PFSK-1 (cell line): ENCODE results near the gene LIN28B.

Experiments used
- FOXP2 ChIP-seq: optimal IDR thresholded peaks from 2 replicates; pipeline ENCODE3; 2011; ENCODE audit warnings: borderline replicate concordance, control low read depth, inconsistent platforms; ENCODE audit not compliant: insufficient read depth; ENCODE audit errors: extremely low read length, extremely low read depth
- POLR2AphosphoS5 ChIP-seq: IDR thresholded peaks from 2 replicates; pipeline ENCODE4 v1.6.1; 2012; ENCODE audit warnings: low read depth, mild to moderate bottlenecking, control low read depth, low read length, moderate library complexity
- REST ChIP-seq, 2 experiments: IDR thresholded peaks; 2 replicates each; pipeline versions ENCODE4 v1.6.1 to v1.8.0; 2011 to 2012; ENCODE audit warnings: low read depth in 2 of 2, low read length in 2 of 2, control low read depth in 1 of 2, inconsistent platforms in 1 of 2, mild to moderate bottlenecking in 1 of 2, moderate library complexity in 1 of 2; ENCODE audit not compliant: insufficient read depth in 1 of 2
- SIN3A ChIP-seq: IDR thresholded peaks from 2 replicates; pipeline ENCODE4 v1.6.1; 2012; ENCODE audit warnings: mild to moderate bottlenecking, low read length, moderate library complexity, borderline replicate concordance; ENCODE audit not compliant: insufficient read depth
- TAF1 ChIP-seq: IDR thresholded peaks from 2 replicates; pipeline ENCODE4 v1.6.1; 2012; ENCODE audit warnings: low read length, control low read depth, borderline replicate concordance; ENCODE audit not compliant: insufficient read depth

LIN28B gene

GRCh38 chr6:104952911-104953399, 4.0 kb upstream of the LIN28B start:
- no peak for TF ChIP-seq TAF1
- no peak for TF ChIP-seq POLR2AphosphoS5
- no peak for TF ChIP-seq REST (IDR thresholded peaks at IDR 0.05; ENCODE audit: insufficient read depth in 1 of 2, low read depth in 2 of 2, low read length in 2 of 2)
- TF ChIP-seq FOXP2: no peak
- no peak for TF ChIP-seq SIN3A

GRCh38 chr6:104954190-104954797, 2.6 kb upstream of the LIN28B start:
- TF ChIP-seq TAF1 (no peak), FOXP2 (no peak), SIN3A (no peak), REST (IDR thresholded peaks at IDR 0.05; ENCODE audit: insufficient read depth in 1 of 2, low read depth in 2 of 2, low read length in 2 of 2) (no peak), POLR2AphosphoS5 (no peak)

- TF ChIP-seq SIN3A: no peak
- no peak for TF ChIP-seq POLR2AphosphoS5
- TF ChIP-seq TAF1: no peak
- TF ChIP-seq FOXP2: no peak
- TF ChIP-seq REST (IDR thresholded peaks at IDR 0.05; ENCODE audit: insufficient read depth in 1 of 2, low read depth in 2 of 2, low read length in 2 of 2): no peak
These were observed 1.4 kb upstream of the LIN28B start for GRCh38 chr6:104955491-104955890.

- TF ChIP-seq POLR2AphosphoS5: no peak
- peak; percentile 7; the same call in 1 of the 2 replicates for TF ChIP-seq TAF1
These were observed 778 bp upstream of the LIN28B start for GRCh38 chr6:104955927-104956730.

GRCh38 chr6:104957301-104958177, 632 bp downstream of the LIN28B start:
- TF ChIP-seq SIN3A (peak; percentile 22; the same call in 1 of the 2 replicates), POLR2AphosphoS5 (no peak; the same call in 1 of the 2 replicates), FOXP2 (no peak), REST (IDR thresholded peaks at IDR 0.05; ENCODE audit: insufficient read depth in 1 of 2, low read depth in 2 of 2, low read length in 2 of 2) (no peak), TAF1 (no peak)
